K562 (cell line): ENCODE results near the gene ATP5F1D. TPM values are rescaled to one million over a fixed set of nuclear protein-coding genes. Genes with fewer than 3 reads are reported as not detected.

Experiments used
- BRD4 ChIP-seq: fragments of 200-600 bp; sonication (generic); IDR thresholded peaks from 2 replicates; pipeline ENCODE4 v1.6.1; 2017; ENCODE audit warnings: inconsistent platforms
- EP300 ChIP-seq: IDR thresholded peaks from 2 replicates; pipeline ENCODE4 v1.6.1; 2012; ENCODE audit warnings: low read length, improper control_type of control experiment
- GMEB1 ChIP-seq: fragments of 250-450 bp; sonication (Bioruptor Pico); IDR thresholded peaks from 2 replicates; pipeline ENCODE4 v1.4.0; 2020; ENCODE audit warnings: mild to moderate bottlenecking
- HOMEZ ChIP-seq: fragments of 250-450 bp; sonication (Bioruptor Pico); IDR thresholded peaks from 2 replicates; pipeline ENCODE4 v1.4.0; 2020; ENCODE audit warnings: mild to moderate bottlenecking, moderate library complexity
- KDM1A ChIP-seq, 2 experiments: fragments of 450-650 bp; IDR thresholded peaks; 2 replicates each; pipeline ENCODE4 v1.6.1; 2016; ENCODE audit warnings: mild to moderate bottlenecking in 2 of 2
- MAFG ChIP-seq: fragments of 450-650 bp; conservative IDR thresholded peaks from 2 replicates; pipeline ENCODE4 v1.6.1; 2016; ENCODE audit warnings: missing genetic modification characterization, missing compliant biosample characterization
- MEIS2 ChIP-seq: fragments of 450-650 bp; IDR thresholded peaks from 2 replicates; pipeline ENCODE4 v1.6.1; 2014; ENCODE audit warnings: mild to moderate bottlenecking; ENCODE audit not compliant: partially characterized antibody
- MIER1 ChIP-seq: fragments of 450-650 bp; IDR thresholded peaks from 2 replicates; pipeline ENCODE4 v1.6.1; 2016; ENCODE audit warnings: antibody characterized with exemption, mild to moderate bottlenecking, low read depth
- MXD1 ChIP-seq: fragments of 250-450 bp; sonication (Bioruptor Pico); IDR thresholded peaks from 2 replicates; pipeline ENCODE4 v1.8.0; 2021; ENCODE audit warnings: borderline replicate concordance, mild to moderate bottlenecking, moderate library complexity; ENCODE audit not compliant: poor library complexity, severe bottlenecking
- PCBP2 ChIP-seq: fragments of 200-400 bp; formaldehyde crosslinking; IDR thresholded peaks from 2 replicates; pipeline ENCODE4 v1.6.1; 2018; ENCODE audit warnings: low read length, low read depth, mild to moderate bottlenecking, moderate library complexity; ENCODE audit not compliant: poor library complexity, severe bottlenecking
- RBM39 ChIP-seq: fragments of 200-400 bp; formaldehyde crosslinking; optimal IDR thresholded peaks from 2 replicates; pipeline ENCODE3; 2018; ENCODE audit warnings: low read depth, low read length
- SMAD4 ChIP-seq: fragments of 250-450 bp; sonication (Bioruptor Pico); conservative IDR thresholded peaks from 2 replicates; pipeline ENCODE4 v1.8.0; 2021; ENCODE audit warnings: inconsistent platforms, mild to moderate bottlenecking, moderate library complexity
- TOE1 ChIP-seq, 2 experiments: fragments of 450-650 bp in 1 of 2; sonication (generic) in 1 of 2; formaldehyde crosslinking in 1 of 2; IDR thresholded peaks; 2 replicates each; pipeline versions ENCODE4 v1.7.1 to v1.8.0; 2016 to 2022; ENCODE audit warnings: borderline replicate concordance in 2 of 2, mild to moderate bottlenecking in 2 of 2, antibody characterized with exemption in 1 of 2, inconsistent platforms in 1 of 2, low read depth in 1 of 2, missing genetic modification reagents in 1 of 2, moderate library complexity in 1 of 2
- ZNF644 ChIP-seq: fragments of 200-800 bp; sonication (Bioruptor generic); IDR thresholded peaks from 2 replicates; pipeline ENCODE4 v1.6.1; 2016; ENCODE audit warnings: low read depth, missing genetic modification characterization, missing compliant biosample characterization
- polyA plus RNA-seq, 8 experiments: library from polyadenylated mRNA; depleted of rRNA in 4 of 8; stranded (reverse) in 5 of 8; unstranded in 3 of 8; fragments of >200 nt; fragmentation: Nextera tagmentation in 2 of 8; fragmentation: Illumina TruSeq in 1 of 8; extraction: Ambion mirVana in 2 of 8; extraction: Trizol in 1 of 8; gene quantifications; 2 replicates each; pipeline versions ENCODE4 v1.2.1 to v1.2.3, GENCODE V29; 2011 to 2014; ENCODE audit warnings: inconsistent platforms in 1 of 8, missing spikeins in 1 of 8
- total RNA-seq, 7 experiments: library from RNA; depleted of rRNA in 6 of 7; stranded (reverse); fragments of >200 nt in 6 of 7; fragmentation: Illumina TruSeq in 2 of 7; extraction: Trizol in 2 of 7; gene quantifications; 2 replicates each; pipeline versions ENCODE4 v1.2.1 to v1.2.3, GENCODE V29; 2011 to 2021; ENCODE audit warnings: low replicate concordance in 1 of 7
- TF ChIP-seq, protein P1 (sequence below): fragments of 450-650 bp; IDR thresholded peaks from 2 replicates; pipeline ENCODE4 v1.6.1; 2017; ENCODE audit warnings: antibody characterized with exemption, mild to moderate bottlenecking
- TF ChIP-seq, protein P2 (sequence below): fragments of 250-450 bp; sonication (Bioruptor Pico); IDR thresholded peaks from 2 replicates; pipeline ENCODE4 v1.9.0; 2021; ENCODE audit warnings: mild to moderate bottlenecking
- TF ChIP-seq, protein P3 (sequence below): sonication (generic); formaldehyde crosslinking; IDR thresholded peaks from 2 replicates; pipeline ENCODE4 v1.8.0; 2022; ENCODE audit warnings: mild to moderate bottlenecking, missing genetic modification reagents

The ATP5F1D gene
- total and polyA plus RNA-seq, 9 of the 15 experiments (the other 6 are each of a cell fraction or from before 2014, with no cell fraction given) = 3.9 to 409 (median 36.8) TPM

DNA sequence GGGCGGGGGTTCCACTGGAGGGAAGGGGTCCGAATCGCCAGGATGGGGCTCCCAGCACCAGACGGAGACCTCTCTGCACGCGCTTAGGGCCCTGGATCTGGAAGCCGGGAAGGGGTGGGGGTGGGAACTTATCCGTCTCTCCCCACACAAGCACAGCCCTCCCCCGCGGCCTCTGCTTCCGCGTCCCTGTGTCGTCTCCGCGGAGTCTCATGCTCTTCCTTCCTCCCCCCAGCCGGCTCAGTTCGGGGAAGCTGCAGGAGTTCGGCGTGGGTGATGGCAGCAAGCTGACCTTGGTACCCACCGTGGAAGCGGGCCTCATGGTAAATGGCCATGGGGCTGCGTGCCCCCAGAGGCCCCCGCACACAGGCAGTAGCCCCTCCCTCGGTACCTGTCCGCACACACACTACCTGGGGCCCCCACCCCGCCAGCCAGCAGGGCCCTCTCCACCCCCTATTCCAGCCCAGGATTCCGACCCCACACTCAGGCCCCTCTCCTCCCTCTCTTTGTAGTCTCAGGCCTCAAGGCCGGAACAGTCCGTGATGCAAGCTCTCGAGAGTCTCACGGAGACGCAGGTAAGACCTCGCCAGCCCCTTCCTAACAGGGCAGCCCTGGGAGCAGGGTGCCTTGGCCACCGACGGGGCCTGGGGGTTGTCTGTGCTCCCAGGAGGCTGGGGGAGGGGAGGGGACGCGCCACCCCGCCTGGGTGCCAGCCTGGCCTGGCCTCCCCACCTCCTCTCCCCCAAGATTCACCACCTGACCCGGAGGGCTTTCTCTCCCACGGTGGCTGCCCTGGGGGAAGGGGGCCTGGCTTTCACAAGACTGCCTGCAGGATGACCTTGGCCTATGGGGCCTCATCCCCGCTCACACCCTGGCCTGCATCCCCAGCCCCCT is 10.0 kb downstream of the ATP5F1D start (continued):
- TF ChIP-seq, protein P1, sequence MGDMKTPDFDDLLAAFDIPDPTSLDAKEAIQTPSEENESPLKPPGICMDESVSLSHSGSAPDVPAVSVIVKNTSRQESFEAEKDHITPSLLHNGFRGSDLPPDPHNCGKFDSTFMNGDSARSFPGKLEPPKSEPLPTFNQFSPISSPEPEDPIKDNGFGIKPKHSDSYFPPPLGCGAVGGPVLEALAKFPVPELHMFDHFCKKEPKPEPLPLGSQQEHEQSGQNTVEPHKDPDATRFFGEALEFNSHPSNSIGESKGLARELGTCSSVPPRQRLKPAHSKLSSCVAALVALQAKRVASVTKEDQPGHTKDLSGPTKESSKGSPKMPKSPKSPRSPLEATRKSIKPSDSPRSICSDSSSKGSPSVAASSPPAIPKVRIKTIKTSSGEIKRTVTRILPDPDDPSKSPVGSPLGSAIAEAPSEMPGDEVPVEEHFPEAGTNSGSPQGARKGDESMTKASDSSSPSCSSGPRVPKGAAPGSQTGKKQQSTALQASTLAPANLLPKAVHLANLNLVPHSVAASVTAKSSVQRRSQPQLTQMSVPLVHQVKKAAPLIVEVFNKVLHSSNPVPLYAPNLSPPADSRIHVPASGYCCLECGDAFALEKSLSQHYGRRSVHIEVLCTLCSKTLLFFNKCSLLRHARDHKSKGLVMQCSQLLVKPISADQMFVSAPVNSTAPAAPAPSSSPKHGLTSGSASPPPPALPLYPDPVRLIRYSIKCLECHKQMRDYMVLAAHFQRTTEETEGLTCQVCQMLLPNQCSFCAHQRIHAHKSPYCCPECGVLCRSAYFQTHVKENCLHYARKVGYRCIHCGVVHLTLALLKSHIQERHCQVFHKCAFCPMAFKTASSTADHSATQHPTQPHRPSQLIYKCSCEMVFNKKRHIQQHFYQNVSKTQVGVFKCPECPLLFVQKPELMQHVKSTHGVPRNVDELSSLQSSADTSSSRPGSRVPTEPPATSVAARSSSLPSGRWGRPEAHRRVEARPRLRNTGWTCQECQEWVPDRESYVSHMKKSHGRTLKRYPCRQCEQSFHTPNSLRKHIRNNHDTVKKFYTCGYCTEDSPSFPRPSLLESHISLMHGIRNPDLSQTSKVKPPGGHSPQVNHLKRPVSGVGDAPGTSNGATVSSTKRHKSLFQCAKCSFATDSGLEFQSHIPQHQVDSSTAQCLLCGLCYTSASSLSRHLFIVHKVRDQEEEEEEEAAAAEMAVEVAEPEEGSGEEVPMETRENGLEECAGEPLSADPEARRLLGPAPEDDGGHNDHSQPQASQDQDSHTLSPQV = peak; percentile 54; the same call in 1 of the 2 replicates
- TF ChIP-seq, protein P2, sequence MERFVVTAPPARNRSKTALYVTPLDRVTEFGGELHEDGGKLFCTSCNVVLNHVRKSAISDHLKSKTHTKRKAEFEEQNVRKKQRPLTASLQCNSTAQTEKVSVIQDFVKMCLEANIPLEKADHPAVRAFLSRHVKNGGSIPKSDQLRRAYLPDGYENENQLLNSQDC (CRISPR knock-in tag) = no peak
- TF ChIP-seq EP300 (no peak), MEIS2 (no peak), MIER1 (no peak), KDM1A (IDR thresholded peaks at IDR 0.05) (no peak; a peak in 1 of 4 replicates), RBM39 (no peak), HOMEZ (CRISPR knock-in tag) (no peak), MAFG (no peak), GMEB1 (CRISPR knock-in tag) (no peak), SMAD4 (CRISPR knock-in tag) (peak; percentile 78), TOE1 (IDR thresholded peaks at IDR 0.05; ENCODE audit: borderline replicate concordance) (no peak), TOE1 (CRISPR knock-in tag; IDR thresholded peaks at IDR 0.05; ENCODE audit: borderline replicate concordance, low read depth) (no peak), PCBP2 (no peak), BRD4 (no peak), MXD1 (CRISPR knock-in tag) (no peak), ZNF644 (tag) (no peak)
- TF ChIP-seq, protein P3, sequence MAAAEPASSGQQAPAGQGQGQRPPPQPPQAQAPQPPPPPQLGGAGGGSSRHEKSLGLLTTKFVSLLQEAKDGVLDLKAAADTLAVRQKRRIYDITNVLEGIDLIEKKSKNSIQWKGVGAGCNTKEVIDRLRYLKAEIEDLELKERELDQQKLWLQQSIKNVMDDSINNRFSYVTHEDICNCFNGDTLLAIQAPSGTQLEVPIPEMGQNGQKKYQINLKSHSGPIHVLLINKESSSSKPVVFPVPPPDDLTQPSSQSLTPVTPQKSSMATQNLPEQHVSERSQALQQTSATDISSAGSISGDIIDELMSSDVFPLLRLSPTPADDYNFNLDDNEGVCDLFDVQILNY (CRISPR knock-in tag) = no peak
